Hepatocyte (in vitro differentiated cells): ENCODE results near the gene ETV2. TPM values are rescaled to one million over a fixed set of nuclear protein-coding genes. Genes with fewer than 3 reads are reported as not detected.

Source experiments
- DNase-seq: peaks from one replicate; pipeline ENCODE4 v3.0.0-alpha.2; 2016; ENCODE audit warnings: low spot score
- H2AFZ ChIP-seq: fragments of 200-600 bp; sonication (generic); 2 replicates; pipeline ENCODE4 v1.6.0; 2016; ENCODE audit warnings: antibody characterized with exemption, mild to moderate bottlenecking
- H3K27ac ChIP-seq: fragments of 200-600 bp; sonication (generic); 2 replicates; pipeline ENCODE4 v1.5.1; 2016; ENCODE audit warnings: mild to moderate bottlenecking
- H3K27me3 ChIP-seq: fragments of 200-600 bp; sonication (generic); 2 replicates; pipeline ENCODE4 v1.6.1; 2016
- H3K36me3 ChIP-seq: fragments of 200-600 bp; sonication (generic); replicated peaks from 2 replicates; pipeline ENCODE4 v1.5.1; 2016; ENCODE audit warnings: low read depth; ENCODE audit not compliant: insufficient read depth
- H3K4me1 ChIP-seq: fragments of 200-600 bp; sonication (generic); 2 replicates; pipeline ENCODE4 v1.5.1; 2016; ENCODE audit warnings: mild to moderate bottlenecking, moderate library complexity; ENCODE audit not compliant: insufficient read depth
- H3K4me2 ChIP-seq: fragments of 200-600 bp; sonication (generic); 2 replicates; pipeline ENCODE4 v1.6.0; 2016
- H3K4me3 ChIP-seq: fragments of 200-600 bp; sonication (generic); 2 replicates; pipeline ENCODE4 v1.5.1; 2016; ENCODE audit warnings: mild to moderate bottlenecking
- H3K79me2 ChIP-seq: fragments of 200-600 bp; sonication (generic); 2 replicates; pipeline ENCODE4 v1.6.0; 2017; ENCODE audit warnings: mild to moderate bottlenecking
- H3K9me2 ChIP-seq: fragments of 200-600 bp; sonication (generic); replicated peaks from 2 replicates; pipeline ENCODE4 v1.6.0; 2017; ENCODE audit warnings: mild to moderate bottlenecking; ENCODE audit not compliant: insufficient read depth
- H3K9me3 ChIP-seq: fragments of 200-600 bp; sonication (generic); 2 replicates; pipeline ENCODE4 v1.5.1; 2016; ENCODE audit warnings: low read depth, mild to moderate bottlenecking
- H4K20me1 ChIP-seq: fragments of 200-600 bp; sonication (generic); 2 replicates; pipeline ENCODE4 v1.6.0; 2016; ENCODE audit warnings: mild to moderate bottlenecking; ENCODE audit not compliant: insufficient read depth, poor library complexity, severe bottlenecking
- EZH2 ChIP-seq: fragments of 200-600 bp; sonication (generic); IDR thresholded peaks from 2 replicates; pipeline ENCODE4 v1.6.1; 2016; ENCODE audit warnings: antibody characterized with exemption, mild to moderate bottlenecking, borderline replicate concordance
- EZH2phosphoT487 ChIP-seq: fragments of 200-600 bp; sonication (generic); IDR thresholded peaks from one replicate; pipeline ENCODE4 v1.6.1; 2018; ENCODE audit warnings: antibody characterized with exemption, mild to moderate bottlenecking, low read depth, moderate library complexity; ENCODE audit not compliant: unreplicated experiment, severe bottlenecking
- WGBS: methylation state at CpG from one replicate; pipeline ENCODE4 v1.1.6; 2016; ENCODE audit warnings: low lambda C conversion rate; ENCODE audit errors: missing lambda C conversion rate; 5-methylcytosine and 5-hydroxymethylcytosine counted together
- polyA plus RNA-seq: library from polyadenylated mRNA; unstranded; fragments of >200 nt; fragmentation: Nextera tagmentation; extraction: Ambion mirVana; gene quantifications from 2 replicates; pipeline ENCODE4 v1.2.1, GENCODE V29; 2016
- total RNA-seq: library from RNA; depleted of rRNA; stranded (reverse); fragments of >200 nt; gene quantifications from 2 replicates; pipeline ENCODE4 v1.2.3, GENCODE V29; 2014
- TF ChIP-seq, protein P1 (sequence below): fragments of 200-600 bp; sonication (generic); IDR thresholded peaks from 2 replicates; pipeline ENCODE4 v1.5.1; 2016; ENCODE audit warnings: antibody characterized with exemption, mild to moderate bottlenecking; ENCODE audit not compliant: poor library complexity

ETV2 gene
- total and polyA plus RNA-seq, 2 experiments from 2014 or later, result 0.79 to 1.4 TPM

DNA sequence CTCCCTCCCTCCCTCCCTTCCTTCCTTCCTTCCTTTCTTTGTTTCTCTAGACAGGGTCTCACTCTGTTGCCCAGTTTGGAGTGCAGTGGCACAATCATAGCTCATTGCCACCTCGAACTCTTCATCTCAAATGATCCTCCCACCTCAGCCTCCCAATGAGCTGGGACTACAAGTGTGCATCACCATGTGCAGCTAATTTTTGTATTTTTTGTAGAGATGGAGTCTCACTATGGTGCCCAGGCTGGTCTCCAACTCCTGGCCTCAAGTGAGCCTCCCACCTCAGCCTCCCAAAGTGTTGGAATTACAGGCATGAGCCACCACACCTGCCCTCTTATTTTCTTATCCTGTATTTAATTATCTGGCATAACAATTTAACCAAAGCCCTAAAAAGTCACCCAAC is 29.1 kb downstream of the ETV2 start:
- Histone ChIP-seq H3K27ac (no peak overlapping the region), H3K9me2 (no peaks in the 10 kb centered on the region), H3K36me3 (no peaks in the 10 kb centered on the region), H3K4me1 (no peaks in the 10 kb centered on the region), H3K4me2 (no peak overlapping the region), H3K9me3 (no peaks in the 10 kb centered on the region), H3K27me3 (no peaks in the 10 kb centered on the region), H4K20me1 (no peaks in the 10 kb centered on the region), H3K4me3 (no peak overlapping the region), H3K79me2 (no peaks in the 10 kb centered on the region), H2AFZ (no peak overlapping the region)
- TF ChIP-seq EZH2phosphoT487 (no peak), EZH2 (no peak)
- TF ChIP-seq, protein P1, sequence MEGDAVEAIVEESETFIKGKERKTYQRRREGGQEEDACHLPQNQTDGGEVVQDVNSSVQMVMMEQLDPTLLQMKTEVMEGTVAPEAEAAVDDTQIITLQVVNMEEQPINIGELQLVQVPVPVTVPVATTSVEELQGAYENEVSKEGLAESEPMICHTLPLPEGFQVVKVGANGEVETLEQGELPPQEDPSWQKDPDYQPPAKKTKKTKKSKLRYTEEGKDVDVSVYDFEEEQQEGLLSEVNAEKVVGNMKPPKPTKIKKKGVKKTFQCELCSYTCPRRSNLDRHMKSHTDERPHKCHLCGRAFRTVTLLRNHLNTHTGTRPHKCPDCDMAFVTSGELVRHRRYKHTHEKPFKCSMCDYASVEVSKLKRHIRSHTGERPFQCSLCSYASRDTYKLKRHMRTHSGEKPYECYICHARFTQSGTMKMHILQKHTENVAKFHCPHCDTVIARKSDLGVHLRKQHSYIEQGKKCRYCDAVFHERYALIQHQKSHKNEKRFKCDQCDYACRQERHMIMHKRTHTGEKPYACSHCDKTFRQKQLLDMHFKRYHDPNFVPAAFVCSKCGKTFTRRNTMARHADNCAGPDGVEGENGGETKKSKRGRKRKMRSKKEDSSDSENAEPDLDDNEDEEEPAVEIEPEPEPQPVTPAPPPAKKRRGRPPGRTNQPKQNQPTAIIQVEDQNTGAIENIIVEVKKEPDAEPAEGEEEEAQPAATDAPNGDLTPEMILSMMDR, result no peak
- 89% methylated on average over 1 of the region's 1 CpG for WGBS
- no peak for DNase-seq

DNA sequence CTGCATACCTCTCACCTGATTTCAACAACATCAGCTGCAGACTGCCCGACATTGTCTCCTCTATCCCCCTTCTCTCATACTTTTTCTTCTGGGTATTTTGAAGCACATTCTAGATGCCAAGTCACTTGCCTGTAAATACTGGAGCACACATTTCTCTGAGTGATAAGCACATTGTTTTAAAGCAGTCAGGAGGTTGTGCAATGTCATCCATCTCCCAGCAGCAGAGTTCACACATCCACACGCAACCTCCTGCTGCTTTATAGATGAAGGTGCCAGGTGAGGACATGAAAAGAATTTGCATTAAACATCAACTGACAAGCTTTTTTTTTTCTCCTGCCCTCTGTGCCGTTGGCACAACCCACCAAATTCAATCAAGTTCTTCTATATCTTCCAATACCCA is 30.3 kb downstream of the ETV2 start:
- Histone ChIP-seq H3K27me3 (no peaks in the 10 kb centered on the region), H3K36me3 (no peaks in the 10 kb centered on the region), H3K4me2 (no peak overlapping the region), H3K4me1 (no peaks in the 10 kb centered on the region), H4K20me1 (no peaks in the 10 kb centered on the region), H2AFZ (no peak overlapping the region), H3K79me2 (no peaks in the 10 kb centered on the region), H3K27ac (no peak overlapping the region), H3K9me2 (no peaks in the 10 kb centered on the region), H3K4me3 (no peak overlapping the region), H3K9me3 (no peaks in the 10 kb centered on the region)
- TF ChIP-seq EZH2phosphoT487, result no peak
- no peak for TF ChIP-seq EZH2
- TF ChIP-seq, protein P1, result no peak
- peak; percentile 45 for DNase-seq
- WGBS, result 65% methylated on average over 3 of the region's 3 CpGs

DNA sequence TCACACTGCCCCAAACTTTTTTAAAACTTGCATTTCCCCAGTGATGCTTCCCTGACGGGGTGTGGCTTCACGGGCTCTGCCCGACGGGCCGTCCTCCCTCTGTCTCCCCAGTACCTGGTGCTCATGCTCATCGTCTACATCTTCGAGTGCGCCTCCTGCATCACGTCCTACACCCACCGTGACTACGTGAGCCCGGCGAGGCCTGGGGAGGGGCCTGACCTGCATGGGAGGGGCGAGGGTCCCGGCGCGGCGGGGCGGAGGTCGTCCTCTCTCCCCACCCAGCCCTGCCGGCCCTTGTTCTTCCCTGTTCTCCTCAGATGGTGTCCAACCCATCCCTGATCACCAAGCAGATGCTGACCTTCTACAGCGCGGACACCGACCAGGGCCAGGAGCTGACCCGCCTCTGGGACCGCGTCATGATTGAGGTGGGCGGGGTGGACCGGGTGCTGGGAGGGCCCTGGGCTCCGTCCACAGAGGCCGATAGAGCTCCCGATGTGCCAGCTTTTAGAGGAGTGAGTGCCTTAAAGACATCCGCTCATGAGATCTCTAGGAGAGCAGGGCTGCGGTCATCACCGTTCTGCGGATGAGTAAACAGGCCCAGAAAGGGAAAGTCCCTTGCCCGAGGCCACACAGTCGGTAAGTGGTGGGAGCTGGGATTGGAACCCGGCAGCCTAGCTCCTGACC is 31.7 kb downstream of the ETV2 start:
- Histone ChIP-seq H4K20me1 (no peaks in the 10 kb centered on the region), H3K4me3 (peak overlapping the region; percentile 12), H3K4me2 (peak overlapping the region; percentile 74), H3K79me2 (no peaks in the 10 kb centered on the region), H3K27me3 (no peaks in the 10 kb centered on the region), H3K36me3 (no peaks in the 10 kb centered on the region), H3K4me1 (no peaks in the 10 kb centered on the region), H3K9me3 (no peaks in the 10 kb centered on the region), H3K9me2 (no peaks in the 10 kb centered on the region), H2AFZ (peak overlapping the region; percentile 53), H3K27ac (no peak overlapping the region)
- DNase-seq, result peak; percentile 62
- TF ChIP-seq EZH2phosphoT487, result no peak
- 6% methylated on average over 32 of the region's 39 CpGs for WGBS

DNA sequence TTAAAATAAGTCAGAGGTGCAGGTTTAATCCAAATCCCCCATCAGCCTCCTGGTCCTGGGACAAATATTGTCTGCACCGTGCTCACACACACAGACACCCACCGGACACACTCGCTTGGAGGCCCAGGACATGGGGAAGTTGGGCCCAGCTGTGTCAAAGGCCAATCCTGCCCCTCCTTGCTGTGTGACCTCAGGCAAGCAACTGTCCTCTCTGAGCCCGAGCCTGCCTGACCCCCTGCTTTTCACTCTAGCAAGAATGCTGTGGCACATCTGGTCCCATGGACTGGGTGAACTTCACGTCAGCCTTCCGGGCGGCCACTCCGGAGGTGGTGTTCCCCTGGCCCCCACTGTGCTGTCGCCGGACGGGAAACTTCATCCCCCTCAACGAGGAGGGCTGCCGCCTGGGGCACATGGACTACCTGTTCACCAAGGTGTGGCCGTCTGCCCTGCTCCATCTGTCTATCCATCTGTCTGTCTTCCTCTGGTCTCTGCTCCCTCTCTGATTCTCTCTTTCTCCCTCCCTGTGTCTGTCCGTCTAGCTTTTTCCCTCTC is 34.1 kb downstream of the ETV2 start:
- no peaks in the 10 kb centered on the region for H3K4me1 ChIP-seq
- WGBS, result 83% methylated on average over 14 of the region's 15 CpGs
- H3K27ac ChIP-seq, result no peak overlapping the region
- no peak for DNase-seq
- no peaks in the 10 kb centered on the region for H3K27me3 ChIP-seq
- H4K20me1 ChIP-seq, result no peaks in the 10 kb centered on the region
- H3K9me3 ChIP-seq, result no peaks in the 10 kb centered on the region
- H3K4me2 ChIP-seq, result no peak overlapping the region
- H2AFZ ChIP-seq, result no peak overlapping the region
- no peaks in the 10 kb centered on the region for H3K36me3 ChIP-seq
- no peak for TF ChIP-seq EZH2phosphoT487
- TF ChIP-seq EZH2, result no peak
- TF ChIP-seq, protein P1, result no peak
- no peaks in the 10 kb centered on the region for H3K9me2 ChIP-seq
- H3K4me3 ChIP-seq, result no peak overlapping the region
- no peaks in the 10 kb centered on the region for H3K79me2 ChIP-seq
